Esophagus muscularis mucosa (tissue), 4 donors: ENCODE measurements around the gene CYP46A1. TPM values are rescaled to one million over a fixed set of nuclear protein-coding genes. Genes with fewer than 3 reads are reported as not detected.

Source experiments
- DNase-seq: peaks from one replicate; pipeline ENCODE4 v3.0.0-alpha.2; 2017; ENCODE audit errors: extremely low spot score
- H3K27ac ChIP-seq, 4 donors: fragments of 200-600 bp; sonication (generic); replicated peaks in 1 of 4; 1 replicate in 3 of 4; 2 replicates in 1 of 4; pipeline ENCODE4 v1.5.1; 2016 to 2019; ENCODE audit warnings: mild to moderate bottlenecking in 1 of 4
- H3K27me3 ChIP-seq, 4 donors: fragments of 200-600 bp; sonication (generic); one replicate each; pipeline versions ENCODE4 v1.5.1 to v1.6.0; 2016 to 2019
- H3K36me3 ChIP-seq, 4 donors: fragments of 200-600 bp; sonication (generic); one replicate each; pipeline ENCODE4 v1.5.1; 2016 to 2019
- H3K4me1 ChIP-seq, 4 donors: fragments of 200-600 bp; sonication (generic); one replicate each; pipeline ENCODE4 v1.5.1; 2016 to 2019
- H3K4me3 ChIP-seq, 4 donors: fragments of 200-600 bp; sonication (generic); 1 replicate in 2 of 4; 2 replicates in 2 of 4; pipeline ENCODE4 v1.5.1; 2016 to 2019; ENCODE audit warnings: mild to moderate bottlenecking in 4 of 4, moderate library complexity in 1 of 4
- H3K9me3 ChIP-seq, 4 donors: fragments of 200-600 bp; sonication (generic); 1 replicate in 3 of 4; 2 replicates in 1 of 4; pipeline ENCODE4 v1.5.1; 2016 to 2019
- CTCF ChIP-seq, 3 experiments: fragments of 200-600 bp in 2 of 3; fragments of 450-650 bp in 1 of 3; sonication (generic) in 2 of 3; IDR thresholded peaks; one replicate each; pipeline ENCODE4 v1.5.1; 2017 to 2019; ENCODE audit warnings: antibody characterized with exemption in 3 of 3, mild to moderate bottlenecking in 2 of 3, moderate library complexity in 1 of 3
- EP300 ChIP-seq: sonication (generic); formaldehyde crosslinking; IDR thresholded peaks from one replicate; pipeline ENCODE4 v1.6.1; 2017; ENCODE audit warnings: antibody characterized with exemption
- POLR2A ChIP-seq: fragments of 450-650 bp; IDR thresholded peaks from one replicate; pipeline ENCODE4 v1.6.1; 2017; ENCODE audit warnings: antibody characterized with exemption, moderate library complexity, mild to moderate bottlenecking, low read depth
- POLR2AphosphoS5 ChIP-seq, 2 donors: sonication (generic); formaldehyde crosslinking; IDR thresholded peaks; one replicate each; pipeline ENCODE4 v1.6.1; 2017; ENCODE audit warnings: antibody characterized with exemption in 2 of 2
- WGBS: methylation state at CpG from one replicate; pipeline ENCODE4 v1.1.5; 2018; 5-methylcytosine and 5-hydroxymethylcytosine counted together
- intact Hi-C: fragments of 100-400 bp; cut with DNase I; formaldehyde crosslinking; loops from one replicate; pipeline ENCODE4 v1.15.1; 2023
- total RNA-seq, 4 donors: library from RNA; depleted of rRNA; stranded (reverse); fragments of >200 nt; gene quantifications; one replicate each; pipeline versions ENCODE4 v1.1.0 to v1.2.1, GENCODE V29; 2016

The CYP46A1 gene
- total RNA-seq, 4 donors from 2014 or later: 1.2 to 2.5 (median 1.9) TPM

GRCh38 chr14:99699861-99700260 lies 15.8 kb downstream of the CYP46A1 start:
- Histone ChIP-seq H3K4me1 (no peaks in the 10 kb centered on the region), H3K27ac (no peak overlapping the region), H3K9me3 (peaks cover 0 to 11% (median 5%) of the 10 kb centered on the region in 4 donors), H3K27me3 (no peaks in the 10 kb centered on the region), H3K36me3 (peaks cover 0 to 3% (median 0%) of the 10 kb centered on the region in 4 donors), H3K4me3 (no peak overlapping the region)
- 95% methylated on average over 16 of the region's 16 CpGs for WGBS
- intact Hi-C loops: no loop called here
- TF ChIP-seq CTCF (IDR thresholded peaks at IDR 0.05): no peak
- no peak for TF ChIP-seq POLR2AphosphoS5 (IDR thresholded peaks at IDR 0.05)
- no peak for TF ChIP-seq EP300
- no peak for TF ChIP-seq POLR2A
- DNase-seq: no peak

GRCh38 chr14:99700379-99700778 lies 16.3 kb downstream of the CYP46A1 start:
- Histone ChIP-seq H3K4me1 (no peaks in the 10 kb centered on the region), H3K9me3 (peaks cover 0 to 11% (median 5%) of the 10 kb centered on the region in 4 donors), H3K36me3 (peaks cover 0 to 3% (median 0%) of the 10 kb centered on the region in 4 donors), H3K27me3 (no peaks in the 10 kb centered on the region), H3K4me3 (no peak overlapping the region), H3K27ac (no peak overlapping the region)
- WGBS: 96% methylated on average over 6 of the region's 6 CpGs
- TF ChIP-seq POLR2AphosphoS5 (IDR thresholded peaks at IDR 0.05) (no peak), CTCF (IDR thresholded peaks at IDR 0.05) (no peak), POLR2A (no peak), EP300 (no peak)
- no peak for DNase-seq
- intact Hi-C loops: no loop called here

- H3K4me1 ChIP-seq: no peaks in the 10 kb centered on the region
- TF ChIP-seq POLR2A (no peak), EP300 (no peak), POLR2AphosphoS5 (IDR thresholded peaks at IDR 0.05) (no peak), CTCF (IDR thresholded peaks at IDR 0.05) (no peak)
- WGBS: 96% methylated on average over 1 of the region's 1 CpG
Observed at GRCh38 chr14:99701260-99701659, 17.2 kb downstream of the CYP46A1 start.

GRCh38 chr14:99702115-99702514 lies 18.0 kb downstream of the CYP46A1 start:
- Histone ChIP-seq H3K27me3 (no peaks in the 10 kb centered on the region), H3K4me1 (no peaks in the 10 kb centered on the region), H3K27ac (no peak overlapping the region), H3K9me3 (peaks cover 0 to 11% (median 5%) of the 10 kb centered on the region in 4 donors), H3K4me3 (no peak overlapping the region), H3K36me3 (peaks cover 0 to 3% (median 0%) of the 10 kb centered on the region in 4 donors)
- DNase-seq: no peak
- intact Hi-C loops: no loop called here
- TF ChIP-seq CTCF (IDR thresholded peaks at IDR 0.05): no peak
- no peak for TF ChIP-seq EP300
- no peak for TF ChIP-seq POLR2AphosphoS5 (IDR thresholded peaks at IDR 0.05)
- TF ChIP-seq POLR2A: no peak

More at GRCh38 chr14:99701260-99701659, 17.2 kb downstream of the CYP46A1 start:
- no peak overlapping the region for H3K27ac ChIP-seq
- DNase-seq: no peak
- H3K9me3 ChIP-seq: peaks cover 0 to 11% (median 5%) of the 10 kb centered on the region in 4 donors
- intact Hi-C loops: no loop called here
- H3K36me3 ChIP-seq: peaks cover 0 to 3% (median 0%) of the 10 kb centered on the region in 4 donors
- no peaks in the 10 kb centered on the region for H3K27me3 ChIP-seq
- no peak overlapping the region for H3K4me3 ChIP-seq

GRCh38 chr14:99703381-99703780 lies 19.3 kb downstream of the CYP46A1 start:
- peak; percentile 4 for DNase-seq
- intact Hi-C loops: no loop called here
- H3K9me3 ChIP-seq: peaks cover 0 to 11% (median 5%) of the 10 kb centered on the region in 4 donors
- no peak overlapping the region for H3K27ac ChIP-seq
- WGBS: 96% methylated on average over 3 of the region's 3 CpGs
- H3K4me1 ChIP-seq: no peaks in the 10 kb centered on the region
- TF ChIP-seq POLR2A: no peak
- no peak for TF ChIP-seq CTCF (IDR thresholded peaks at IDR 0.05)
- no peak for TF ChIP-seq POLR2AphosphoS5 (IDR thresholded peaks at IDR 0.05)
- no peak for TF ChIP-seq EP300
- H3K36me3 ChIP-seq: peaks cover 0 to 5% (median 2%) of the 10 kb centered on the region in 4 donors
- no peaks in the 10 kb centered on the region for H3K27me3 ChIP-seq
- no peak overlapping the region for H3K4me3 ChIP-seq
